SK-N-MC (cell line): Measurements from ENCODE around the gene LYRM7.

Experiments used
- EZH2 ChIP-seq: fragments of 200-600 bp; sonication (generic); IDR thresholded peaks from one replicate; pipeline ENCODE4 v1.6.1; 2017; ENCODE audit warnings: antibody characterized with exemption
- FOXP2 ChIP-seq: optimal IDR thresholded peaks from 2 replicates; pipeline ENCODE3; 2011; ENCODE audit warnings: mild to moderate bottlenecking, moderate library complexity; ENCODE audit not compliant: insufficient read depth; ENCODE audit errors: extremely low read length, control extremely low read depth
- POLR2AphosphoS5 ChIP-seq: IDR thresholded peaks from 2 replicates; pipeline ENCODE4 v1.6.1; 2012; ENCODE audit warnings: mild to moderate bottlenecking, low read depth, low read length, borderline replicate concordance

DNA sequence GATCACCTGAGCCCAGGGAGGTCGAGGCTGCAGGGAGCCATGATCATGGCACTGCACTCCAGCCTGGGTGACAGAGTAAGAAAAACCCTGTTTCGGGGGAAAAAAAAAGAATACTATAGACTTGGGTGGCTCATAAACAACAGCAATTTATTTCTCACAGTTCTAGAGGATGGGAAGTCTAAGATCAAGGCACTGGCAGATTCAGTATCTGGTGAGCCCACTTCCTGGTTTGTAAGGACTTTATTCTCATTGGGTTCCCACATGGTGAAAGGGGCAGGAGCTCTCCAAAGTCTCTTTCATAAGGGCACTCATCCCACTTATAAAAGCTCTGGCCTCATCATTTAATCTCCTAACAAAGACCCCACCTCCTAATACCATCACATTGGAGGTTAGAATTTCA is 14.4 kb upstream of the LYRM7 start:
- no peak for TF ChIP-seq EZH2
- no peak for TF ChIP-seq POLR2AphosphoS5
- no peak for TF ChIP-seq FOXP2
